ENCODE results near the gene METTL8.

DNA sequence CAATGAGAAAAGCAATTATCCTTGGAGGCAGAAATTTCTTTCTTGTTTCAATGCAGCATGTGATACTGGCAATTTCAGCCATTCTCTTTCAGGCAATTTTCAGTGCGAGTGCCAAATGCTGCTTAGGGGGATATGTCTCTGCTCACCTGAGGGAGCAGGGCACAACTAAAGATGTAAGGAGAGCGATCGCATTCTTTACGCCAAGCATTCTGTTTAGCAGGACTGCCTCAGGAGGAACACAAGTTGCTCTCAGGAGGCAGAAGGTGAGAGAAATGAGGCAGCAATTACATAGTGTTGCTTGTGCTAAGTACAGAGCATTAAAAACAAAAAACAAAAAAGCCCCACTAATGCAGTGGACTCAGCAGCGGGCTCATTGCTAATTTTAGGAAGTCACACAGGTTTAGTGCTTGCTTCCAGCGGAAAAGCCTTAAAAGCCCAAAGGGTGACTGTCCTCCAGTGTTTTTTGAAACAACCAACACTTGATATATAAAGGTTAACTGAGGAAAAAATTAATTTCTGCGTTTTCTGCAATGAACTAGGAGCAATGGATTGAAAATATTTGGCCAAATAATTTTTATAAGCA, 116.9 kb downstream of the METTL8 start:
- TF ChIP-seq EZH2 (IDR thresholded peaks at IDR 0.05) (no peak), POLR2AphosphoS5 (IDR thresholded peaks at IDR 0.05; ENCODE audit: borderline replicate concordance, low read depth, low read length) (no peak), FOXP2 (optimal IDR thresholded peaks at IDR 0.05; ENCODE audit: control extremely low read depth, extremely low read length, insufficient read depth) (no peak)

All from SK-N-MC (cell line).